NT2/D1 (cell line): ENCODE results near the gene STX11.

Experiments
- DNase-seq: peaks from one replicate; pipeline ENCODE4 v3.0.0-alpha.2; 2011; ENCODE audit warnings: low read depth, low spot score
- H3K27me3 ChIP-seq: 2 replicates; pipeline ENCODE4 v1.6.0; 2011; ENCODE audit warnings: mild to moderate bottlenecking; ENCODE audit not compliant: insufficient read length, insufficient read depth
- H3K36me3 ChIP-seq: 2 replicates; pipeline ENCODE4 v1.6.1; 2011; ENCODE audit warnings: mild to moderate bottlenecking, low read length, mixed read lengths; ENCODE audit not compliant: insufficient read depth, insufficient read length
- H3K4me1 ChIP-seq: 2 replicates; pipeline ENCODE4 v1.5.1; 2011; ENCODE audit not compliant: insufficient read depth, insufficient read length
- H3K4me3 ChIP-seq: 2 replicates; pipeline ENCODE4 v1.5.1; 2011; ENCODE audit warnings: low read depth; ENCODE audit not compliant: insufficient read length
- H3K9ac ChIP-seq: 2 replicates; pipeline ENCODE4 v1.6.0; 2011; ENCODE audit warnings: low read depth; ENCODE audit not compliant: insufficient read length
- H3K9me3 ChIP-seq: 2 replicates; pipeline ENCODE4 v1.5.1; 2011; ENCODE audit warnings: mild to moderate bottlenecking, low read length; ENCODE audit not compliant: insufficient read depth
- SUZ12 ChIP-seq: IDR thresholded peaks from 2 replicates; pipeline ENCODE4 v1.6.1; 2011; ENCODE audit not compliant: insufficient read length, insufficient read depth; ENCODE audit errors: extremely low read depth
- YY1 ChIP-seq: IDR thresholded peaks from 2 replicates; pipeline ENCODE4 v1.6.1; 2011; ENCODE audit not compliant: insufficient read length, insufficient read depth
- ZNF274 ChIP-seq: IDR thresholded peaks from 2 replicates; pipeline ENCODE4 v1.6.1; 2011; ENCODE audit warnings: mild to moderate bottlenecking, low read depth, low read length

The STX11 gene

DNA sequence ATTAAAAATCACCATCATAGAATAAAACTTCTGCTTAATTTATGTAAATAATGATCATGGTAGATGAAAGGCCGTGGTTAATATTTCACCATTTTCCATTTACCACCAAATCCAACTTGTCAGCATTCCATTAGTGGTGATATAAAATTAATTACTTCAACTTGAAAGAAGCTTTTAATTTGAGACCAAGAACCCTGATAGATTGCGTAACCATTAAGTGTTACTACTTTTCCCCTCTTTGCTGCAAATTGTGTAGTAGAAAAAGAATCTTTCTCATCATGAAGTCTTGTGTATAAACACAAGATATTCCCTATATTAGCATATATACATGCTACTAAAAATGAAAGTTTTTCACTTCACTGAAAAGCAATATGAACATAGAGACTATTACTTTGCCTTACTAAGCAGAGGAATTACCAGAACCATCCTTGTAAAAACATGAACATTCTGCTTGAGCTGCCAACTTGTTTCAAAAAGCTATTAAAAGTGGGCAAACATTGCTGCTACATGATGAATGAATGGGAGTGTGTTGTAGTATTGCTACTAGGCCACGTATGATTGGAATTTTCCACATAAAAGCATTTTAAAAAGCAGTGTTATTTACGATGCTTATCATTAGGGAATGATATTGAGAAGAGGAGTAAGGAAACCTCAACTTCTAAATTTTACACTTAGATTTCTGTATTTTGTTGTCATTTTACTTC, 35.0 kb downstream of the STX11 start:
- Histone ChIP-seq H3K9me3 (no peaks in the 10 kb centered on the region), H3K4me3 (no peak overlapping the region), H3K9ac (no peak overlapping the region), H3K27me3 (no peaks in the 10 kb centered on the region), H3K4me1 (no peaks in the 10 kb centered on the region), H3K36me3 (peaks cover 5% of the 10 kb centered on the region)
- TF ChIP-seq YY1 (no peak), ZNF274 (no peak), SUZ12 (no peak)
- DNase-seq, result no peak

DNA sequence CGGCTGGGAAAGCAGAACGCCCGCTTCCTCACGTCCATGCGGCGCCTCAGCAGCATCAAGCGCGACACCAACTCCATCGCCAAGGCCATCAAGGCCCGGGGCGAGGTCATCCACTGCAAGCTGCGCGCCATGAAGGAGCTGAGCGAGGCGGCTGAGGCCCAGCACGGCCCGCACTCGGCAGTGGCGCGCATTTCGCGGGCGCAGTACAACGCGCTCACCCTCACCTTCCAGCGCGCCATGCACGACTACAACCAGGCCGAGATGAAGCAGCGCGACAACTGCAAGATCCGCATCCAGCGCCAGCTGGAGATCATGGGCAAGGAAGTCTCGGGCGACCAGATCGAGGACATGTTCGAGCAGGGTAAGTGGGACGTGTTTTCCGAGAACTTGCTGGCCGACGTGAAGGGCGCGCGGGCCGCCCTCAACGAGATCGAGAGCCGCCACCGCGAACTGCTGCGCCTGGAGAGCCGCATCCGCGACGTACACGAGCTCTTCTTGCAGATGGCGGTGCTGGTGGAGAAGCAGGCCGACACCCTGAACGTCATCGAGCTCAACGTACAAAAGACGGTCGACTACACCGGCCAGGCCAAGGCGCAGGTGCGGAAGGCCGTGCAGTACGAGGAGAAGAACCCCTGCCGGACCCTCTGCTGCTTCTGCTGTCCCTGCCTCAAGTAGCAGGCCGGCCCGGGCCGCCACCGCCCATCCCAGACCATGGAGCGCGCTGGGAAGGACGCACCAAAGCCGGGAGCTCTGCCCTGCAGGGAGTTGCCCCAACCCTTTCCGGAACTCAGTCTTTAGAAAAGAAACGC, 36.7 kb downstream of the STX11 start:
- Histone ChIP-seq H3K27me3 (no peaks in the 10 kb centered on the region), H3K9me3 (no peaks in the 10 kb centered on the region), H3K4me3 (no peak overlapping the region), H3K4me1 (no peaks in the 10 kb centered on the region), H3K9ac (no peak overlapping the region), H3K36me3 (peaks cover 5% of the 10 kb centered on the region)
- no peak for TF ChIP-seq ZNF274
- TF ChIP-seq SUZ12, result no peak
- TF ChIP-seq YY1, result no peak
- DNase-seq, result no peak

DNA sequence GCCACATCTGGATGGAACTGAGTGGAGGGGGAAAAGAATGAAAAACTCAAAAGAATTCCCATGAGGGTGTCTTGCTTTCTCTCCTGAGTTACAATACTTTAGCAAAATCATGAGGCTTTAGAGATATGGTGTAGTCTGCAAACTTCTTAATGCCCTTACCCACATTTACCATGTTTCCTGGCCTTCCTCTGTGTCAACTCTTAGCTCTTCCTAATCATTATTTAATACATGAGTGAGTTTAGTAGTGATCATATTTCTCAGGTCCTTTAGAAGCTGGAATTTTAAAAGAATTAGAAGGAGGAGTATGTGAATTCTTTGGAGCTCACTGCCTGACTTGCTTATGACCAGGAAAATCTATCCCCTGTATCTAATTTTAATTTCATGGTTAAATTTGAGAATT, 39.0 kb downstream of the STX11 start:
- no peak for DNase-seq
- no peak overlapping the region for H3K9ac ChIP-seq
- peaks cover 5% of the 10 kb centered on the region for H3K36me3 ChIP-seq
- H3K4me3 ChIP-seq, result no peak overlapping the region
- H3K4me1 ChIP-seq, result no peaks in the 10 kb centered on the region
- no peak for TF ChIP-seq ZNF274
- no peak for TF ChIP-seq YY1
- no peak for TF ChIP-seq SUZ12
- H3K27me3 ChIP-seq, result no peaks in the 10 kb centered on the region
- no peaks in the 10 kb centered on the region for H3K9me3 ChIP-seq

DNA sequence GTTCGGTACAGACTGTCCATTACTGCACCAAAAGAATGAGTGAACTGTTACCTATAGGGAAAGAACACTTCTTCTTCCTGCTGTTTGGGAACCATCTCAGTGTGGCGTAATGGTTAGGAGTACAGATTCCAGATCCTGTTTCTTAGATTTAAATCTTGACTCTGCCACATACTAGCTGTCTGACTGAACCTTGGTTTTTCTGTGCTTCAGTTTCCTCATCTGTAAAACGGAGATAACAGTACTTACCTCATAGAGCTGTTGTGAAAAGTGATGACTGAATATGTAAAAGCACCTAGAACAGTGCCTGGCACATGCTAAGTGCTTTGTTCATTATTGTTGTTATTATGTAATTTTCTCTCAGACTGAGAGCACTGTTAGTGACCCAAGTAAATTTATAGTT, 39.8 kb downstream of the STX11 start:
- H3K9ac ChIP-seq, result no peak overlapping the region
- H3K36me3 ChIP-seq, result peaks cover 5% of the 10 kb centered on the region
- H3K9me3 ChIP-seq, result no peaks in the 10 kb centered on the region
- no peak overlapping the region for H3K4me3 ChIP-seq
- H3K27me3 ChIP-seq, result no peaks in the 10 kb centered on the region
- H3K4me1 ChIP-seq, result no peaks in the 10 kb centered on the region
- TF ChIP-seq YY1 (no peak), ZNF274 (no peak), SUZ12 (no peak)
- no peak for DNase-seq

DNA sequence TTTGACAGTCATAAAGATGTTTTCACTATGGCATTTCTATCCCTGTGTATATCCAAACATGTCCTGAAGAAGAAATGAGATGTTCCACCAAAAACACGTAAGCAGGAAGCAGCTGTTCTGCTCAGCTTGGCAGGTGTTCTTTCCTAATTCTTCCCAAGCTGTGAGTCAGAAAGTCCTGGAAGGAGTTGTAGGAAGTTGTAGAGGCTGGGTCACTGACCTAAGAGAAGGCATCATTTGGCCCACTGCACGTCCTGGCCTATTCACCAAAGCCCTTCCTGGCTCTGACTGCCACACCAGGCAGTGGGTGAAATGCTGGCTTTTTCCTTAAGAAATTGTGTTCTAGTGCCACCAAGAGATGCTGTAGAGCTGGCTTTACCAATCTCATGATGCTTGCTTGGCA, 40.3 kb downstream of the STX11 start:
- Histone ChIP-seq H3K9me3 (no peaks in the 10 kb centered on the region), H3K27me3 (no peaks in the 10 kb centered on the region), H3K4me1 (no peaks in the 10 kb centered on the region), H3K4me3 (no peak overlapping the region), H3K9ac (no peak overlapping the region), H3K36me3 (peaks cover 5% of the 10 kb centered on the region)
- DNase-seq, result no peak
- TF ChIP-seq ZNF274 (no peak), YY1 (no peak), SUZ12 (no peak)

DNA sequence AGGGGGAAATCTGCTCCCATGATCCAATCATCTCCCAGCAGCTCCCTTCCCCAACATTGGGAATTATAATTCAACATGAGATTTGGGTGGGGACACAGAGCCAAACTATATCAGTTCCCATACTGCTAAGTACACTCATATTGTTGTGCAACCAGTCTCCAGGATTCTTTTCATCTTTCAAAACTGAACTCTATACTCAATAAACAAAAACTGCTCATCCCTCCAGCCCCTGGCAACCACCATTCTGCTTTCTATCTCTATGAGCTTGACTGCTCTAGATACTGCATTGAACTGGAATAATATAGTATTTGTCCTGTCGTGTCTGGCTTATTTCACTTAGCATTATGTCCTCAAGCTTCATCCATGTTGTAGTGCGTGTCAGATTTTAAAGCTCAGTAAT, 42.9 kb downstream of the STX11 start:
- Histone ChIP-seq H3K4me1 (no peaks in the 10 kb centered on the region), H3K27me3 (no peaks in the 10 kb centered on the region), H3K9ac (no peak overlapping the region), H3K4me3 (no peak overlapping the region), H3K9me3 (no peaks in the 10 kb centered on the region), H3K36me3 (no peaks in the 10 kb centered on the region)
- DNase-seq, result no peak
- TF ChIP-seq SUZ12 (no peak), ZNF274 (no peak), YY1 (no peak)

DNA sequence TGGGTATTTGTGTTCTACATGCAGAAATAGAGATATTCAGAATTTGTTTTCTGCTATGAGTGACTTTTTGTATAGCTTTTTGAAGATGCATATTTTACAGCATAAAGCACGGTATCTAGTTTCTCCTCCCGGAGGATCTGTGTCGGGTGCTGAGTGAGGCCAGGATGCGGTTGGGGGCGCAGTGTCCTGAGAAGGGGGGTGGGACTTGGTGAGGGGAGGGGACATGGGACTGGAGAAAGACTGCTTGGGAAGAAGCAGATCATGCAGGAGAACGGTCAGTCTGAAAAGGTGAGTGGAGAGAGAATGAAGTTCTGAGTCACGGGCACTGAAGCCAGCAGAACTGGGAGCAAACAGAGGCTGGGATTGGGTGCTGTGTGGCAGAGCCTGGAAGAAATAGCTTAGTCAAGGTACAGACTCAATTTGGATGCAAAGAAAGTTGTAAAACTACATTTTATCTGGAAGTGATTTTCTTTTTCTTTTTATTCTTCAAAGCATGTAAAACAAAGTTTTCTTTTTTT, 44.0 kb downstream of the STX11 start:
- no peaks in the 10 kb centered on the region for H3K27me3 ChIP-seq
- no peaks in the 10 kb centered on the region for H3K36me3 ChIP-seq
- no peaks in the 10 kb centered on the region for H3K9me3 ChIP-seq
- TF ChIP-seq YY1, result no peak
- no peak for TF ChIP-seq ZNF274
- no peak for TF ChIP-seq SUZ12
- no peaks in the 10 kb centered on the region for H3K4me1 ChIP-seq
- DNase-seq, result no peak
- H3K4me3 ChIP-seq, result no peak overlapping the region
- no peak overlapping the region for H3K9ac ChIP-seq
